Measurements from ENCODE around the gene PTGIR.
"Not testable (repeated sequence)": the region's sequence is repeated elsewhere in the genome, so short reads cannot be mapped to it uniquely, and the experiment has no call there.

PTGIR gene

DNA sequence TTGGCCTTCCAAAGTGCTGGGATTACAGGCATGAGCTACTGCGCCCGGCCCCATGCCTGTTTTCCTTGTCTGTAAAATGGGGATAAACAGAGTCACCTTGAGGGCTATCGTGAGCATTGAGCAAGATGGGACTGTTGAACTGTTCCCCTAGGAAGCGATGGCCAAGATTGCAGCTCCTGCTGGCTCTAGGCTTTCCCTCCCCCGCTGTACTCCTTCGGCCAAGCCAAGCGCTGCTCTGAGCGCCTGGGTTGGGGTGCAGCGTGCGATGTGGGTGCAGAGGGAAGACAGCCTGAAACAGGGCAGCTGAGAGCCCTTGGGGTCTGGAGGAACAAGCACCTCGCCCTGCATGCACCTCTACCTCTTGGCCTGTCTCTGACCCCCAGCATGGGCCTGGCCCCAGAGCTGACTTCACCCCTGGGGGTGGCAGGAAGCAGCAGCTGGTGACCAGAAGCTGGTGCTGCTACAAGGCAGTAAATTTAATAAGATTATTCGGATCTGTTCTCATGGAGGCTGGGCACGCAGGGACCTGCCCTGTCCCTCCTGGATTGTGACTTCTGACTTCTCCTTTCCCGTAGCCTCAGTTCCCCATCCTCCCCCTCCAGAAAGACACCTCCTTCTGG is 5.8 kb upstream of the PTGIR start:
- H3K4me3 ChIP-seq (ENCODE audit: low read depth, low read length): no peak overlapping the region
- TF ChIP-seq CTCF (IDR thresholded peaks at IDR 0.05; ENCODE audit: control insufficient read depth, extremely low read depth, insufficient read depth): no peak
- DNase-seq (ENCODE audit: low read depth): no peak

DNA sequence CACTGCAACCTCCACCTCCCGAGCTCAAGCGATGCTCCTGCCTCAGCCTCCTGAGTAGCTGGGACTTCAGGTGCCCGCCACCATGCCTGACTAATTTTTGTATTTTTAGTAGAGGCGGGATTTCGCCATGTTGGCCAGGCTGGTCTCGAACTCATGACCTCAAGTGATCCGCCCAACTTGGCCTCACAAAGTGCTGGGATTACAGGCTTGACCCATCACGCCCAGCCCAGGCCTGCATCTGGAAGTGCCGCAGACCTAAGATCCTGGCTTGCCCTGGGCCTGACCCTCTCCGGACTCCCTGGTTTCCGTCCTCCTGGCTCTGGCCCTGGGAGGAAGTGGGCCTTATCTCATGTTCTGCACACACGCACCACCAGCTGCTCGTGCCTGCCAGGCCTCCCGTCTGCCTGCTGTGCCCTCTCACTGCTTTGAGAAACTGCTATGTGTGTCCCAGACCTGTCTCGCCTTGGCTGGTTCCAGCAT is 4.7 kb upstream of the PTGIR start:
- no peak for DNase-seq (ENCODE audit: low read depth)
- TF ChIP-seq CTCF (IDR thresholded peaks at IDR 0.05; ENCODE audit: control insufficient read depth, extremely low read depth, insufficient read depth): no peak

DNA sequence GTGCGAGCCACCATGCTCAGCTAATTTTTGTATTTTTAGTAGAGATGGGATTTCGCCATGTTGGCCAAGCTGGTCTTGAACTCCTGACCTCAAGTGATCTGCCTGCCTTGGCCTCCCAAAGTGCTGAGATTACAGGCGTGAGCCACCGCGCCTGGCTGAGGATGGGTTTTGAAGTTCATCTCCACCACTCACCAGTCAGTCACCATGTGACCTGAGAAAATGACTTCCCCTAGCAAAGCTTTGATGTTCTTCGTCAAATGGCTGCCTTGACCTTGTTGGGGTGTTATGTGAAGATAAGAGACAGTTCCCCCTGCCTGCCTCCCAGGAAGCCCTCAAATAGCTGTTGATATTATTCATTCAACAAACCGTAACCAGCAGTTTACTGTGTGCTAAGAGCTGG is 4.1 kb upstream of the PTGIR start:
- DNase-seq (ENCODE audit: low read depth); H3K4me3 ChIP-seq (ENCODE audit: low read depth, low read length): not testable (repeated sequence)

More for the DNA sequence above, 4.7 kb upstream of the PTGIR start:
- H3K4me3 ChIP-seq (ENCODE audit: low read depth, low read length): no peak overlapping the region

DNA sequence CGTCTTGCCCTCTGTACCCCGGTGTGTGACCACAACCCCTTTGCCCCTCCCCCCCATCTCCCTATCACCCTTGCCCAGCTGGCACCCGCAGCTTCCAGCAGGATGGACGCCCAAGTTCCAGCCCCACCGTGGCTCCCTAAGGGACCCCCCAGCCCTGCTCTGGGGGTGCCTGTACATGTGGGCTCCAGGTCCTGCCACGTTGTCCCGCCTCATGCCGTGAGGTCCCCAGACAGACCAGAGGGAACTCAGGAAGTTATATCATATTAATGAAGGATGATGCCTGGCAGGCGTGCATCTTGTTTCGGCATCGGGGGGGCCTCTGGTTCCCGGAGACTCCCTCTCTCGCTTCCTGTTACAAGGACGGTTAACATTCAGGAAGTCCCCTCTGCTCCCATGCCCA is 1.6 kb upstream of the PTGIR start:
- no peak for DNase-seq (ENCODE audit: low read depth)
- TF ChIP-seq CTCF (IDR thresholded peaks at IDR 0.05; ENCODE audit: control insufficient read depth, extremely low read depth, insufficient read depth): no peak
- H3K4me3 ChIP-seq (ENCODE audit: low read depth, low read length): no peak overlapping the region

- H3K4me3 ChIP-seq (ENCODE audit: low read depth, low read length): no peak overlapping the region
- no peak for TF ChIP-seq CTCF (IDR thresholded peaks at IDR 0.05; ENCODE audit: control insufficient read depth, extremely low read depth, insufficient read depth)
- DNase-seq (ENCODE audit: low read depth): no peak
Observed at GRCh38 chr19:46625731-46626130, 842 bp upstream of the PTGIR start.

- no peak for DNase-seq (ENCODE audit: low read depth)
- H3K4me3 ChIP-seq (ENCODE audit: low read depth, low read length): no peak overlapping the region
- TF ChIP-seq CTCF (IDR thresholded peaks at IDR 0.05; ENCODE audit: control insufficient read depth, extremely low read depth, insufficient read depth): no peak
Observed at GRCh38 chr19:46623915-46624502, 880 bp downstream of the PTGIR start.

DNA sequence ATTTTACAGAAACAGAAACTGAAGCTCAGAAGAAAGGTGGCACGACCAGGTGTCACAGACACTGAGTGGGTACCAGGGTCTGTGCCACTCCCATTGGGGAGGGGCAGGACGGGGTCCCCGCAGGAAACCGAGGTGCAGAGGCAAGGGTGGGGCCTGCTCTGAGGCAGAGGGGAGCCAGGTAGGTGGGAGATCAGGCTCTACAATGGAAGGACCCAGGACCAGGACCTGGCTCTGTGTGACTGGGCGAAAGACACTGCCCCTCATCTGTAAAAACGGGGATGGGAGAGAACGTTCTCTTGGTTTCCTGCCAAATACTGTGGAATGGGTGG is 2.8 kb downstream of the PTGIR start:
- no peak overlapping the region for H3K4me3 ChIP-seq (ENCODE audit: low read depth, low read length)
- DNase-seq (ENCODE audit: low read depth): no peak
- no peak for TF ChIP-seq CTCF (IDR thresholded peaks at IDR 0.05; ENCODE audit: control insufficient read depth, extremely low read depth, insufficient read depth)
